Keratinocyte (primary cell): Measurements from ENCODE around the gene CMKLR1.

ENCODE experiments used
- EZH2 ChIP-seq: IDR thresholded peaks from one replicate; pipeline ENCODE4 v1.6.1; 2012; ENCODE audit warnings: inconsistent platforms, mild to moderate bottlenecking, low read length, moderate library complexity
- TF ChIP-seq, protein P1 (sequence below), 3 experiments: IDR thresholded peaks in 1 of 3; conservative IDR thresholded peaks in 1 of 3; optimal IDR thresholded peaks in 1 of 3; 2 replicates in 2 of 3; 3 replicates in 1 of 3; pipeline versions ENCODE3 to v1.5.1; 2011; ENCODE audit warnings: low read length in 3 of 3, mild to moderate bottlenecking in 3 of 3, moderate library complexity in 2 of 3, control low read depth in 1 of 3, inconsistent platforms in 1 of 3; ENCODE audit not compliant: insufficient read depth in 2 of 3; ENCODE audit errors: extremely low read depth in 1 of 3

DNA sequence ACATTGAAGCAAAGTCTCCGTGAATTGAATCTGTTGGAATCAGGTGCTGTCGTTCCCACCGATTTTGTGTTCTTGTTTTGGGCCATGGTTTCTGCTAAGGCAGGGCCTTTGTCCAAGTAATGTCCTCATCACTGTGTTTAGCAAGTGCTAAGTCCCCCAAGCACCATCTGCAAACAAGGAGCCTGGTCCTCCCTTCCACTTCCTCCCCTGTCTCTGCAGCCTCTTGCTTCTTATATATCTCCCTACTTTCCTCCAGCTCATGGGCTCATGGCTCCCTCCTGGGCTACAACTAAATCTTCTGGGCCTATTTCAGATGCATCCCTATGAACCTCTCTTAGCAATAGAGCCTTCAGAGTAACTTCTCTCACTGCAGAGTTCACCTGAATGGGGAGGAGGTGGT lies 25.8 kb upstream of the CMKLR1 start:
- TF ChIP-seq, protein P1, sequence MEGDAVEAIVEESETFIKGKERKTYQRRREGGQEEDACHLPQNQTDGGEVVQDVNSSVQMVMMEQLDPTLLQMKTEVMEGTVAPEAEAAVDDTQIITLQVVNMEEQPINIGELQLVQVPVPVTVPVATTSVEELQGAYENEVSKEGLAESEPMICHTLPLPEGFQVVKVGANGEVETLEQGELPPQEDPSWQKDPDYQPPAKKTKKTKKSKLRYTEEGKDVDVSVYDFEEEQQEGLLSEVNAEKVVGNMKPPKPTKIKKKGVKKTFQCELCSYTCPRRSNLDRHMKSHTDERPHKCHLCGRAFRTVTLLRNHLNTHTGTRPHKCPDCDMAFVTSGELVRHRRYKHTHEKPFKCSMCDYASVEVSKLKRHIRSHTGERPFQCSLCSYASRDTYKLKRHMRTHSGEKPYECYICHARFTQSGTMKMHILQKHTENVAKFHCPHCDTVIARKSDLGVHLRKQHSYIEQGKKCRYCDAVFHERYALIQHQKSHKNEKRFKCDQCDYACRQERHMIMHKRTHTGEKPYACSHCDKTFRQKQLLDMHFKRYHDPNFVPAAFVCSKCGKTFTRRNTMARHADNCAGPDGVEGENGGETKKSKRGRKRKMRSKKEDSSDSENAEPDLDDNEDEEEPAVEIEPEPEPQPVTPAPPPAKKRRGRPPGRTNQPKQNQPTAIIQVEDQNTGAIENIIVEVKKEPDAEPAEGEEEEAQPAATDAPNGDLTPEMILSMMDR (optimal IDR thresholded peaks at IDR 0.05 in 1 of 3, IDR thresholded peaks at IDR 0.05 in 1 of 3, conservative IDR thresholded peaks at IDR 0.05 in 1 of 3; ENCODE audit: extremely low read depth in 1 of 3, insufficient read depth in 2 of 3, low read length in 3 of 3) = no peak
- no peak for TF ChIP-seq EZH2
